HG02852 (cell line): ENCODE measurements around the gene NEK11.
A peak's percentile ranks its signal among the peaks of the same experiment; 100 is the strongest.
"Not testable (repeated sequence)": the region's sequence is repeated elsewhere in the genome, so short reads cannot be mapped to it uniquely, and the experiment has no call there.

Source experiments
- ATAC-seq: cut with Tn5 transposase; IDR thresholded peaks from one replicate; pipeline ENCODE4 v1.9.1; 2021; ENCODE audit warnings: mild to moderate bottlenecking, moderate library complexity; ENCODE audit not compliant: unreplicated experiment

The NEK11 gene

GRCh38 chr3:131042271-131042985 lies 15.8 kb downstream of the NEK11 start:
- ATAC-seq, result not testable (repeated sequence)

- ATAC-seq, result no peak
These were observed 20.9 kb downstream of the NEK11 start for GRCh38 chr3:131047582-131047981.

DNA sequence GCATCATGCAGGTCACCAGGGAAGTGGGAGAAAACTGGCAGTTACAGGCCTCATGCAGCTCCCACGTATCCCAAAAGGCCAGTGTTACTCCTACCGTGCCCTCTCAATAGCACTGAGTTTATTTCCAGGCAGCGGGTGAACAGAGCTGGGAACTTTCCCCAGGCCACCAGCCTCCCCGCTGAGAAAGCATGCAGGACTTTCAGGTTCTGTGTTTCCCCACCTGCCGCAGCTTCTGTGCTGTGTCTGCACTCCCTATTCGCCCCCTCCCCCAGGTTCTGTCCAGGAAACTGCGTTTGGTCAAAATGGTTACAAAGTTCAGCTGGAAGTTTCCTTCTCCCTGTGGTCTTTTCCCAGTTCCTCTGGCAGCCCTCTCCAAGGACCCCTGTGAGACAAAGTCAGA lies 21.4 kb downstream of the NEK11 start:
- no peak for ATAC-seq

DNA sequence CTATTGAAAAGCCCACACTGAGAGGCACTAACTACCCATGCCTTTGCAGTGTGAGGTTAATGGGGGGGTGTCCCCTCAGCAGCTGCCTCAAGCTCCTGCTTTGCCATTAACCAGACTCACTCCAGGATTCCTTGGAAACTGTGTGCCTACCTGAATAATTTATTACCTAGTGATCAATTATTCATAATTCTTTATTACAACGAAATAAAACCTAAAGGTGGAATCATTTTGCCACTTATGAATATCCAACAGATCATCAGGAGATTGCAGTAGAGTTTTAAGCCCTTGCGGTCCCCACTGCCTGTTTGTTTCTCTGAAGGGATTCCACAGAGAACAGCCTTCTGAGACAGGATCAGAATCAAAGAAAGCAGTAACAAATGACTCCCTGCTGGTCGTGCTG lies 23.3 kb downstream of the NEK11 start:
- no peak for ATAC-seq

GRCh38 chr3:131053043-131053859 lies 26.6 kb downstream of the NEK11 start:
- ATAC-seq, result no peak

GRCh38 chr3:131067983-131068382 lies 41.3 kb downstream of the NEK11 start:
- ATAC-seq, result no peak

DNA sequence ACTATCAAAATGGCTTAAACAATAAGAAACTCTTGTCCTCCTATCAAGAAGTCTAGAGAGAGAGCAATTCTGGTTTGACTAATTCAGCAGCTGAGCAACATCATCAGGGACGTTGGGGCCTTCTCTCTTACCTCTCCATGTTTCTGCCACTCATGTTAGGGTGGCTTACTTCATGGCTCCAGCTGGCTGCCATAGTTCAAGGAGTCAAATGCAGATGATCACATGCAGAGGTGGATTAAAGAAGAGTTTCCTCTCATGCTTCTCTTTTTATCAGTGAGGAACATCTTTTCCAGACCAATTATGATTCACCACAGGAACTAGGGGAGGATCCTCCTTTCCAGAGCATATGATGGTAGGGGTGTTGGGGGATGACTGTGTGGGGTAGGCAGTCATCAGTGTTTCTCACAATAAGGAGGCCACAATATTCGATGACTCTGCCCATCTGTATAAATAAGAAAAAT lies 45.5 kb downstream of the NEK11 start:
- ATAC-seq, result no peak

GRCh38 chr3:131072845-131073244 lies 46.2 kb downstream of the NEK11 start:
- no peak for ATAC-seq

- peak; percentile 56 for ATAC-seq
These were observed 49.1 kb downstream of the NEK11 start for GRCh38 chr3:131075632-131076328.

- no peak for ATAC-seq
These were observed 51.2 kb downstream of the NEK11 start for GRCh38 chr3:131077904-131078303.

DNA sequence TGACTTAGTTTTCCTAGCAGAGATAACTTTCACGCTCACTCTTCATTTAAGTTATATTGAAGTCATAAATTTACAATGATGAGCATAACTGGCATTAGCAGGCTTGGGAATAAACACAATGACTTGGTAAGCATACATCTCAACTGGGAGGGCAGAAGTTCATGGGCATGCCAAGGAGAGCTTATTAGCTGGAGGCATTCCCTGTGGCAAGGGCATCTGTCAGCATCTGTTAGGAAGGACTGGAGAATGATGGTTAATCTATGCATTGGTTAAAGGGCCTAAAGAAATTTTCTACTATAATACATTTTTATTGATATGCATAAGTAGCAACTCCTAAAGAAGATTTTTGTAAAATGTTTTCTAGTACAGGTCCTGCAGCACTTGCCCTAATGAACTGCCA lies 52.4 kb downstream of the NEK11 start:
- ATAC-seq, result no peak

- ATAC-seq, result no peak
These were observed 54.5 kb downstream of the NEK11 start for GRCh38 chr3:131081224-131081623.

GRCh38 chr3:131082246-131082645 lies 55.6 kb downstream of the NEK11 start:
- no peak for ATAC-seq

DNA sequence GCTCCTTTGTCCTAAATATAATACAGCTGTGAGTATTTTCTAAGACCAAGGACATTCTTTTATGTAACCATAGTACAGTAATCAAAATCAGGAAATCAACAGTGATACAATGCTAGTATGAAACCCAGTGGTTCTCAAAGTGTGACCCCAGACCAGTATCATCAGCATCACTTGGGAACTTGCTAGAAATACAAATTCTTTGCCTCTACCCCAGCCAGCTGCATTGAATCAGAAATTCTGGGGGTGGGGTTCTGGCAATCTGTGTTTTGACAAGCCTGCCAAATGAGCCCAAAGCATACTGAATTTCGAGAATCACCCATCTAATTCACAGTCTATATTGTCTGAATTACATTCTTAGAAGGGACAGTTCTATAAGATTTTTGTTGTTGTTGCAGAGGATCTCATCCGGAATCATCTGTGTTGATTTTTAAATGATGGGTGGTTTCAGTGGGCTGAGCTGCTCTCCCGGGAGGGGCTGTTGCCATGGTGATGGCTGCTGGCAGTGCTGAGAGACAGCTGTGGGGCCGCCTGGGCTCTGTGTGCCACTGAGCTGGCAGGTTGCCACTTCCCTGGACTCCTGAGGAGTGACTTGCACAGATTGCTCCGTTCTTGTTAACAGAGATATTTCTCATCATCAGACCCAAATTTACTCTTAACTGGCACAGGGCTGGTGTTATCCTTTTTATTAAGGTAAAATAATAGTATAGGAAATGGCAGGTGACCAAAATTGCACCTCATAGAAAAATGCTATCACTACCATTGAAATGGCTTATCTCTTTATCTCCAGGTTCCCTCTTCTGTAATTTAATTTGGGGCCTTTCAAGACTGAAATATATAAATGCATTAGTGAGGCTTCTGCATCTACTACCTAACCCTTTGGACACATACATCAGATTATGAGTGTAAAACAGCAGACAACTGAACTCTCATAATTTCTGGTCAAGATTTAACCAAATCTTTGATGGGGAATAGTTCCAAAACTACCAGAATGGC lies 56.5 kb downstream of the NEK11 start:
- no peak for ATAC-seq

DNA sequence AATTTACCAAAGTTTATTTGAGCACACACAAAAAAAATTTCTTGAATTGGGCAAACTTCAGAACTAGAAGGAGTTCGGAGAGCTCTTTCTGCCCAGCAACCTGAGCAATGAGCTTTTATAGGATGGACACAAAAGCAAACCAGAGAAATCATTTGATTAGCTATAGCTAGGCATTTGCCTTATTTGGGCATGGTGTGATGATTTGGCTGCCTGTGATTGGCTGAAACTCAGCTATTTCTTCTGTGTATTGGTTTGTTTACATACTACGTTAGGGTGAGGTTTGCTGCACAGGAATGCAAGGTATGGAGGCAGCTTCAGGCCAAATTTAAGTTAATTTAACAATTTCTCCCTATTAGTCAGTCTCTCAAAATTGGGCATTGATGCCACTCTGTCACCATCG lies 65.1 kb downstream of the NEK11 start:
- no peak for ATAC-seq

- ATAC-seq, result no peak
These were observed 81.2 kb downstream of the NEK11 start for GRCh38 chr3:131107637-131108433.

GRCh38 chr3:131109156-131109555 lies 82.5 kb downstream of the NEK11 start:
- ATAC-seq, result no peak

GRCh38 chr3:131110087-131110486 lies 83.4 kb downstream of the NEK11 start:
- ATAC-seq, result no peak

GRCh38 chr3:131114256-131114655 lies 87.6 kb downstream of the NEK11 start:
- ATAC-seq, result no peak

DNA sequence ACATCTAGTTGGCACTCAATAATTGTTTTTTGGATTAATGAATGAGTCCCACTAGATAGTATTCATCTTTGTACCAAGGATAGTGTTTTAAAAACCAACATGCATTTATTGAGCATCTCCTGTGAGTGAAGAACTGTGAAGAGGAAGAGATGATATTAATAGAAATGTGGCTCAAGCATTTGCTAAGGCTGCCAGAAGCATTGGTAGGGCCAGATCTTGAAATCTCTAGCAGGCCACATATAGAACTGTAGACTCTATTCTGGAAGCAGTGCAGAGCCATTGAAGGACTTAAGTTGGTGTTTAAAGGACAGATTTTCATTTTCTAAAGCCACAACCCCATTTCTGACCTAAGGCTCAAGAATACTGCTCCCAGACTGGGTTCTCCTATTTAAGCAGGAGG lies 99.0 kb downstream of the NEK11 start:
- no peak for ATAC-seq
